ENCODE results near the gene RAP1A.

DNA sequence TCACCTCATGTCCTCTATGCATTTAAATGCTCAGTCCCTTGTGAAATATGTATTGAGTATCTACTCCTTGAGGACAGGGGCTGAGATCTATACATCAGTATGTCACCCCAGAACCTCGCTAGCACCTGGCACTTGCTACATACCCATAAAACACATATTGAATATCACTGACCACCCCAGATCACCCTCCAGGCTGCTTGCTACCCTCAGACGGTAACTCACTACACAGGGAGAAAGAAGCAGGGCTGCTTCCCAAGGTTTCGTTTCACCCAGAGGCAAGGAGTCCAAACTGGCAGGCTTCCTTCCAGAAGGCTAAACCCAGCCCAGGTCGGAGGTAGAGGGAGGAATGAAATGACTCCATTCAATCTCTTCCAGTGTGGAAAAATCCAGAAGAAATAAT, 111.1 kb downstream of the RAP1A start:
- TF ChIP-seq, protein P1, sequence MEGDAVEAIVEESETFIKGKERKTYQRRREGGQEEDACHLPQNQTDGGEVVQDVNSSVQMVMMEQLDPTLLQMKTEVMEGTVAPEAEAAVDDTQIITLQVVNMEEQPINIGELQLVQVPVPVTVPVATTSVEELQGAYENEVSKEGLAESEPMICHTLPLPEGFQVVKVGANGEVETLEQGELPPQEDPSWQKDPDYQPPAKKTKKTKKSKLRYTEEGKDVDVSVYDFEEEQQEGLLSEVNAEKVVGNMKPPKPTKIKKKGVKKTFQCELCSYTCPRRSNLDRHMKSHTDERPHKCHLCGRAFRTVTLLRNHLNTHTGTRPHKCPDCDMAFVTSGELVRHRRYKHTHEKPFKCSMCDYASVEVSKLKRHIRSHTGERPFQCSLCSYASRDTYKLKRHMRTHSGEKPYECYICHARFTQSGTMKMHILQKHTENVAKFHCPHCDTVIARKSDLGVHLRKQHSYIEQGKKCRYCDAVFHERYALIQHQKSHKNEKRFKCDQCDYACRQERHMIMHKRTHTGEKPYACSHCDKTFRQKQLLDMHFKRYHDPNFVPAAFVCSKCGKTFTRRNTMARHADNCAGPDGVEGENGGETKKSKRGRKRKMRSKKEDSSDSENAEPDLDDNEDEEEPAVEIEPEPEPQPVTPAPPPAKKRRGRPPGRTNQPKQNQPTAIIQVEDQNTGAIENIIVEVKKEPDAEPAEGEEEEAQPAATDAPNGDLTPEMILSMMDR (IDR thresholded peaks at IDR 0.05), result no peak
- TF ChIP-seq POLR2A (IDR thresholded peaks at IDR 0.05), result no peak
